RWPE1 (cell line): ENCODE results near the gene RALGPS1.

Experiments
- CTCF ChIA-PET: fragments of 350-600 bp; sonication (Branson Sonifier 250); formaldehyde crosslinking; extraction: SDS; loops from one replicate; lab custom pipeline; 2021; lab: Yijun Ruan, JAX
- POLR2A ChIA-PET: fragments of 400-600 bp; formaldehyde crosslinking; extraction: SDS; loops from one replicate; lab custom pipeline; 2020; ENCODE audit warnings: antibody characterized with exemption; ENCODE audit not compliant: low non-redundant PET; lab: Yijun Ruan, JAX
- DNase-seq: peaks from one replicate; pipeline ENCODE4 v3.0.0; 2012; ENCODE audit warnings: low spot score
- H3K27ac ChIP-seq: fragments of 450-650 bp; 2 replicates; pipeline ENCODE4 v1.5.1; 2017
- CTCF ChIP-seq: fragments of 450-650 bp; conservative IDR thresholded peaks from 2 replicates; pipeline ENCODE4 v1.5.1; 2017; ENCODE audit warnings: low read depth, mild to moderate bottlenecking

RALGPS1 gene

GRCh38 chr9:127256324-127256723 lies 341.7 kb downstream of the RALGPS1 start:
- POLR2A ChIA-PET: no interaction called here
- no peak for TF ChIP-seq CTCF

GRCh38 chr9:127258606-127259471 lies 344.3 kb downstream of the RALGPS1 start:
- no peak for TF ChIP-seq CTCF
- CTCF ChIA-PET: no interaction called here
- POLR2A ChIA-PET: no interaction called here
- H3K27ac ChIP-seq: no peak overlapping the region
- DNase-seq: no peak

More at GRCh38 chr9:127256324-127256723, 341.7 kb downstream of the RALGPS1 start:
- no peak for DNase-seq
- no peak overlapping the region for H3K27ac ChIP-seq
- CTCF ChIA-PET: no interaction called here

GRCh38 chr9:127262602-127263001 lies 348.0 kb downstream of the RALGPS1 start:
- H3K27ac ChIP-seq: no peak overlapping the region
- ChIA-PET POLR2A (no interaction called here), CTCF (interaction anchor here (0.5 kb wide), 1 partner anchor 179 kb away, joined by 3 read pairs; no protein-coding TSS in a partner anchor)
- no peak for TF ChIP-seq CTCF
- DNase-seq: no peak

- no peak for TF ChIP-seq CTCF
- no peak overlapping the region for H3K27ac ChIP-seq
- POLR2A ChIA-PET: no interaction called here
- CTCF ChIA-PET: interaction anchor here (0.5 to 0.6 kb wide), 2 partner anchors 178 to 181 kb away, joined by 3 to 4 read pairs; no protein-coding TSS in a partner anchor
- no peak for DNase-seq
These were observed 348.7 kb downstream of the RALGPS1 start for GRCh38 chr9:127263237-127263636.

- ChIA-PET CTCF (interaction anchor here (0.6 kb wide), 1 partner anchor 181 kb away, joined by 4 read pairs; no protein-coding TSS in a partner anchor), POLR2A (no interaction called here)
- H3K27ac ChIP-seq: no peak overlapping the region
- DNase-seq: no peak
- no peak for TF ChIP-seq CTCF
These were observed 349.1 kb downstream of the RALGPS1 start for GRCh38 chr9:127263664-127264063.

- no peak within 1 kb of the TSS for H3K27ac ChIP-seq
- ChIA-PET POLR2A (no interaction called here), CTCF (interaction anchor here (0.5 kb wide), 1 partner anchor 201 kb away, joined by 3 read pairs; no protein-coding TSS in a partner anchor)
- TF ChIP-seq CTCF: no peak
- DNase-seq: no peak
These were observed 350.1 kb downstream of the RALGPS1 start, which contains the start of gene GARNL3 for GRCh38 chr9:127264462-127265219. Gene GARNL3, plus strand, starts transcription at chr9:127264774. Its CDS starts 104 bp downstream, at chr9:127264878.
